Esophagus squamous epithelium (tissue), 5 donors: ENCODE measurements around the gene MGAT5. TPM values are rescaled to one million over a fixed set of nuclear protein-coding genes. Genes with fewer than 3 reads are reported as not detected.

ENCODE experiments used
- DNase-seq: peaks from one replicate; lab custom pipeline; 2025; lab: John Stamatoyannopoulos, UW
- H3K27ac ChIP-seq, 4 donors: fragments of 200-600 bp; sonication (generic); one replicate each; pipeline ENCODE4 v1.5.1; 2016 to 2019; ENCODE audit warnings: mild to moderate bottlenecking in 1 of 4
- H3K27me3 ChIP-seq, 4 donors: fragments of 200-600 bp; sonication (generic); 1 replicate in 3 of 4; 2 replicates in 1 of 4; pipeline versions ENCODE4 v1.5.1 to v1.6.0; 2017 to 2021; ENCODE audit warnings: antibody characterized with exemption in 1 of 4
- H3K36me3 ChIP-seq, 3 donors: fragments of 200-600 bp; sonication (generic); one replicate each; pipeline ENCODE4 v1.5.1; 2016 to 2019
- H3K4me1 ChIP-seq, 3 donors: fragments of 200-600 bp; sonication (generic); one replicate each; pipeline ENCODE4 v1.5.1; 2017 to 2019
- H3K4me3 ChIP-seq, 4 donors: fragments of 200-600 bp; sonication (generic); 1 replicate in 3 of 4; 2 replicates in 1 of 4; pipeline ENCODE4 v1.5.1; 2016 to 2019; ENCODE audit warnings: mild to moderate bottlenecking in 2 of 4, moderate library complexity in 1 of 4
- H3K9me3 ChIP-seq, 3 donors: fragments of 200-600 bp; sonication (generic); one replicate each; pipeline ENCODE4 v1.5.1; 2016 to 2019
- CTCF ChIP-seq, 6 experiments: fragments of 450-650 bp in 4 of 6; fragments of 200-600 bp in 2 of 6; sonication (generic) in 2 of 6; IDR thresholded peaks; one replicate each; pipeline ENCODE4 v1.5.1; 2016 to 2019; ENCODE audit warnings: antibody characterized with exemption in 6 of 6, mild to moderate bottlenecking in 4 of 6, moderate library complexity in 4 of 6
- POLR2A ChIP-seq, 4 donors: fragments of 450-650 bp; IDR thresholded peaks; one replicate each; pipeline ENCODE4 v1.6.1; 2017; ENCODE audit warnings: antibody characterized with exemption in 4 of 4, mild to moderate bottlenecking in 4 of 4, moderate library complexity in 3 of 4
- WGBS, 2 donors: methylation state at CpG; one replicate each; pipeline ENCODE4 v1.1.5; 2018; 5-methylcytosine and 5-hydroxymethylcytosine counted together
- intact Hi-C: fragments of 100-400 bp; cut with DNase I; formaldehyde crosslinking; loops from one replicate; pipeline ENCODE4 v1.15.0; 2022
- total RNA-seq, 4 donors: library from RNA; depleted of rRNA; stranded (reverse); fragments of >200 nt; gene quantifications; one replicate each; pipeline ENCODE4 v1.1.0, GENCODE V29; 2016
- donor health status: DM: yes; HTN: yes; CAD: no.

The MGAT5 gene
- total RNA-seq, 4 donors from 2014 or later = 14.2 to 29.2 (median 24.6) TPM

GRCh38 chr2:134229540-134229939, 24.3 kb upstream of the MGAT5 start:
- TF ChIP-seq POLR2A (IDR thresholded peaks at IDR 0.05) = no peak
- TF ChIP-seq CTCF (IDR thresholded peaks at IDR 0.05) = no peak
- intact Hi-C loops = no loop called here
- H3K9me3 ChIP-seq = peaks cover 0 to 7% (median 6%) of the 10 kb centered on the region in 3 donors
- no peaks in the 10 kb centered on the region for H3K36me3 ChIP-seq
- H3K27ac ChIP-seq = no peak overlapping the region
- peaks cover 0 to 26% (median 10%) of the 10 kb centered on the region in 3 donors for H3K4me1 ChIP-seq
- no peak for DNase-seq
- no peaks in the 10 kb centered on the region for H3K27me3 ChIP-seq
- H3K4me3 ChIP-seq = no peak overlapping the region
- WGBS, 2 donors = 67 to 83% methylated on average over 2 of the region's 2 CpGs

- no peak for DNase-seq
- Histone ChIP-seq H3K27me3 (no peaks in the 10 kb centered on the region), H3K27ac (no peak overlapping the region), H3K4me1 (peaks cover 0 to 36% (median 10%) of the 10 kb centered on the region in 3 donors), H3K9me3 (peaks cover 0 to 7% (median 6%) of the 10 kb centered on the region in 3 donors), H3K4me3 (no peak overlapping the region), H3K36me3 (no peaks in the 10 kb centered on the region)
- intact Hi-C loops = no loop called here
- TF ChIP-seq POLR2A (IDR thresholded peaks at IDR 0.05) = no peak
- no peak for TF ChIP-seq CTCF (IDR thresholded peaks at IDR 0.05)
Measured at GRCh38 chr2:134230885-134231284, 23.0 kb upstream of the MGAT5 start.

- TF ChIP-seq POLR2A (IDR thresholded peaks at IDR 0.05) (no peak), CTCF (IDR thresholded peaks at IDR 0.05) (no peak)
- Histone ChIP-seq H3K27me3 (no peaks in the 10 kb centered on the region), H3K4me3 (no peak overlapping the region), H3K9me3 (peaks cover 0 to 7% (median 6%) of the 10 kb centered on the region in 3 donors), H3K27ac (no peak overlapping the region), H3K36me3 (no peaks in the 10 kb centered on the region), H3K4me1 (peaks cover 0 to 40% (median 10%) of the 10 kb centered on the region in 3 donors)
- WGBS, 2 donors = 86 to 94% methylated on average over 3 of the region's 3 CpGs
- no peak for DNase-seq
- intact Hi-C loops = no loop called here
Measured at GRCh38 chr2:134231301-134231964, 22.4 kb upstream of the MGAT5 start.

GRCh38 chr2:134231965-134232340, 21.9 kb upstream of the MGAT5 start:
- Histone ChIP-seq H3K27me3 (no peaks in the 10 kb centered on the region), H3K9me3 (peaks cover 0 to 7% (median 6%) of the 10 kb centered on the region in 3 donors), H3K27ac (peak overlapping the region in 1 of 4 donors; percentile 18), H3K4me1 (peaks cover 0 to 44% (median 10%) of the 10 kb centered on the region in 3 donors), H3K36me3 (no peaks in the 10 kb centered on the region), H3K4me3 (no peak overlapping the region)
- no peak for DNase-seq
- TF ChIP-seq CTCF (IDR thresholded peaks at IDR 0.05) = no peak
- TF ChIP-seq POLR2A (IDR thresholded peaks at IDR 0.05) = no peak
- 68 to 76% methylated on average over 2 of the region's 2 CpGs for WGBS, 2 donors
- intact Hi-C loops = no loop called here

- peak overlapping the region in 1 of 4 donors; percentile 18 for H3K27ac ChIP-seq
- intact Hi-C loops = no loop called here
Measured at GRCh38 chr2:134232461-134232860, 21.4 kb upstream of the MGAT5 start.

More at GRCh38 chr2:134232461-134232860, 21.4 kb upstream of the MGAT5 start:
- no peaks in the 10 kb centered on the region for H3K27me3 ChIP-seq
- peaks cover 0 to 44% (median 10%) of the 10 kb centered on the region in 3 donors for H3K4me1 ChIP-seq
- no peaks in the 10 kb centered on the region for H3K36me3 ChIP-seq
- H3K4me3 ChIP-seq = no peak overlapping the region
- peaks cover 0 to 7% (median 6%) of the 10 kb centered on the region in 3 donors for H3K9me3 ChIP-seq
- TF ChIP-seq CTCF (IDR thresholded peaks at IDR 0.05) = no peak
- TF ChIP-seq POLR2A (IDR thresholded peaks at IDR 0.05) = no peak
- 29 to 48% methylated on average over 1 of the region's 1 CpG for WGBS, 2 donors
- DNase-seq = no peak
